OCI-LY7 (cell line): ENCODE data around the gene TBC1D20. TPM values are rescaled to one million over a fixed set of nuclear protein-coding genes. Genes with fewer than 3 reads are reported as not detected.
A peak's percentile ranks its signal among the peaks of the same experiment; 100 is the strongest.

ENCODE experiments used
- BruUV-seq: library from RNA; stranded (reverse); fragments of 400-500 nt; replicated peaks from 2 replicates; lab custom pipeline; 2021; lab: Mats Ljungman, UMichigan
- CTCF ChIA-PET: fragments of 300-600 bp; sonication (Branson Sonifier 250); formaldehyde crosslinking; loops from one replicate; lab custom pipeline; 2022; ENCODE audit warnings: antibody characterized with exemption; ENCODE audit not compliant: unreplicated experiment; lab: Charles Lee
- POLR2A ChIA-PET: fragments of 300-600 bp; sonication (Branson Sonifier 250); formaldehyde crosslinking; loops from one replicate; lab custom pipeline; 2022; ENCODE audit warnings: antibody characterized with exemption; lab: Charles Lee
- DNase-seq: peaks from one replicate; pipeline ENCODE4 v3.0.0-alpha.2; 2015; ENCODE audit warnings: low spot score
- H2AFZ ChIP-seq: fragments of 200-600 bp; sonication (generic), shearing (Covaris generic); 2 replicates; pipeline ENCODE4 v1.6.1; 2014; ENCODE audit warnings: mild to moderate bottlenecking, antibody characterized with exemption, low read length, moderate library complexity
- H3K27ac ChIP-seq: fragments of 200-600 bp; sonication (generic); 2 replicates; pipeline ENCODE4 v1.5.1; 2014; ENCODE audit warnings: mixed run types, low read depth, mild to moderate bottlenecking, moderate library complexity, low read length, inconsistent platforms; ENCODE audit not compliant: poor library complexity, severe bottlenecking
- H3K36me3 ChIP-seq: fragments of 200-600 bp; sonication (generic); 2 replicates; pipeline ENCODE4 v1.6.1; 2014; ENCODE audit warnings: mild to moderate bottlenecking, antibody characterized with exemption, low read length, moderate library complexity, mixed read lengths; ENCODE audit not compliant: insufficient read depth
- H3K4me1 ChIP-seq: fragments of 200-600 bp; sonication (generic); 2 replicates; pipeline ENCODE4 v1.5.1; 2014; ENCODE audit warnings: mild to moderate bottlenecking, low read length; ENCODE audit not compliant: insufficient read depth, poor library complexity, severe bottlenecking
- H3K4me2 ChIP-seq: fragments of 200-600 bp; sonication (generic); 2 replicates; pipeline ENCODE4 v1.6.1; 2014; ENCODE audit warnings: mild to moderate bottlenecking, low read length
- H3K4me3 ChIP-seq: fragments of 200-600 bp; sonication (generic); 2 replicates; pipeline ENCODE4 v1.5.1; 2014; ENCODE audit warnings: mild to moderate bottlenecking, low read depth, low read length; ENCODE audit not compliant: poor library complexity, severe bottlenecking
- H3K79me2 ChIP-seq: fragments of 200-600 bp; sonication (generic); 2 replicates; pipeline ENCODE4 v1.6.1; 2016; ENCODE audit warnings: low read depth, mild to moderate bottlenecking, low read length, moderate library complexity, mixed read lengths; ENCODE audit not compliant: insufficient read depth
- H3K9me2 ChIP-seq: fragments of 200-600 bp; sonication (generic); 2 replicates; pipeline ENCODE4 v1.6.1; 2016; ENCODE audit warnings: mild to moderate bottlenecking, low read length, mixed read lengths; ENCODE audit not compliant: insufficient read depth
- H3K9me3 ChIP-seq: fragments of 200-600 bp; sonication (generic); 2 replicates; pipeline ENCODE4 v1.6.1; 2014; ENCODE audit warnings: mild to moderate bottlenecking, mixed run types, low read length, mixed read lengths
- H4K20me1 ChIP-seq: fragments of 200-600 bp; sonication (generic); 2 replicates; pipeline ENCODE4 v1.6.1; 2014; ENCODE audit warnings: mild to moderate bottlenecking, antibody characterized with exemption, low read length, moderate library complexity, mixed read lengths; ENCODE audit not compliant: insufficient read depth
- EZH2phosphoT487 ChIP-seq: fragments of 200-600 bp; sonication (generic); IDR thresholded peaks from 2 replicates; pipeline ENCODE4 v1.6.1; 2018; ENCODE audit warnings: low read depth, borderline replicate concordance, mild to moderate bottlenecking, mixed run types, antibody characterized with exemption, low read length, moderate library complexity, mixed read lengths
- intact Hi-C: fragments of 100-400 bp; cut with micrococcal nuclease; formaldehyde crosslinking; loops from one replicate; pipeline ENCODE4 v1.10.0; 2022; ENCODE audit not compliant: unreplicated experiment
- total RNA-seq, 2 experiments: library from RNA; depleted of rRNA in 1 of 2; stranded (reverse); fragments of >200 nt in 1 of 2; shearing (Covaris generic) in 1 of 2; gene quantifications; 2 replicates each; pipeline ENCODE4 v1.2.3, GENCODE V29; 2014 to 2022
- TF ChIP-seq, protein P1 (sequence below): fragments of 200-600 bp; sonication (generic); conservative IDR thresholded peaks from 2 replicates; pipeline ENCODE4 v1.5.1; 2014; ENCODE audit warnings: mild to moderate bottlenecking, antibody characterized with exemption, low read length, moderate library complexity, mixed read lengths

The TBC1D20 gene
- total RNA-seq, 2 experiments from 2014 or later: 17.4 to 20.8 TPM

DNA sequence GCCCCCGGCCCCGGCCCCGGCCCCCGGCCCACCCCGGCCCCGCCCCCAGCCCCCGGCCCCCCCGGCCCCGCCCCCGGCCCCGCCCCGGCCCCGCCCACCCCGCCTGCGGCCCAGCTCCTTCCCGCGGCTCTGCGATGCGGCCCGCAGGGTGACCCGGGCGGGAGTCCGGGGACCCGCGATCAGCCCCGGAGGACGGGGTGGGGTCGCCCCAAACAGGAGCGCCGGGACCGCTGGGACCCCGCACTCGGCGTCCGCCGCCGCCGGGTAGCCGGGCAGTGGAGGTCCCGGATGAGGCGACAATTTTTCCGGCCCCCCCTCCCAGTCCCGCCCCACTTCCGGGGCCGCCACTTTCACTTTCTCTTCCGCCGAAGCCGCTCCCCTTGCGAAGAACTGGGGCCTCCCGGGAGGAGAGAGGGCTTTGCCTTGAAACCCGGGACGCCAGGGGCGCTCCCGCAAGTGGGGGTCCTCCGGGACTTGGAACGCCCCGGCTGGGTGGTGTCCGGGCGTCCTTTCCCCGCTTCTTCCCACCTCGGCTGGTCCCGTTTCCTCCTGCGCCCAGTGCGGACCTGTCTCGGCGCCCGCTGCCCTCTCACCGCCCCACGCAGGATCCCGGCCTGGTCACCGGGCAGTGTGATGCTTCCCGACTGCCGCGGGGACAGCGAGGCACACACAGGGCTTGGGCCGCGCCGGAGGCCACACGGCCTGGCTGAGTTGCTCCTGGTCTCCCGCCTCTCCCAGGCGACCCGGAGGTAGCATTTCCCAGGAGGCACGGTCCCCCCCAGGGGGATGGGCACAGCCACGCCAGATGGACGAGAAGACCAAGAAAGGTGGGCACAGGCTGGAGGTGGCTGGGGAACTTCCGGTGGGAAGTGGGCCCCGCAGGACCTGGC, 54.1 kb downstream of the TBC1D20 start, which contains the start of gene RBCK1:
RBCK1 (plus strand) TSS at position 347 of the 890 bp plus-strand sequence; CDS start at position 806, 459 bp downstream.
- Histone ChIP-seq H3K9me3 (peaks cover 9% of the 10 kb centered on the region; the same call in 1 of the 2 replicates), H4K20me1 (no peaks in the 10 kb centered on the region), H3K27ac (peak within 1 kb of the TSS; percentile 84), H3K36me3 (peaks cover 37% of the 10 kb centered on the region), H2AFZ (peak within 1 kb of the TSS; percentile 82), H3K79me2 (peaks cover 27% of the 10 kb centered on the region; the same call in 1 of the 2 replicates), H3K4me3 (peak within 1 kb of the TSS; percentile 95), H3K9me2 (no peaks in the 10 kb centered on the region), H3K4me1 (peaks cover 43% of the 10 kb centered on the region), H3K4me2 (peak within 1 kb of the TSS; percentile 88)
- ChIA-PET POLR2A (interaction anchor here (0.7 to 6.0 kb wide), 5 partner anchors 9 to 84 kb away, joined by 3 to 44 read pairs (median 7); partner anchors contain the start of gene TRIB3), CTCF (interaction anchor here (1.1 to 1.2 kb wide), 2 partner anchors 45 to 47 kb away, joined by 4 to 5 read pairs; no protein-coding TSS in a partner anchor)
- DNase-seq: peak; percentile 90
- TF ChIP-seq, protein P1, sequence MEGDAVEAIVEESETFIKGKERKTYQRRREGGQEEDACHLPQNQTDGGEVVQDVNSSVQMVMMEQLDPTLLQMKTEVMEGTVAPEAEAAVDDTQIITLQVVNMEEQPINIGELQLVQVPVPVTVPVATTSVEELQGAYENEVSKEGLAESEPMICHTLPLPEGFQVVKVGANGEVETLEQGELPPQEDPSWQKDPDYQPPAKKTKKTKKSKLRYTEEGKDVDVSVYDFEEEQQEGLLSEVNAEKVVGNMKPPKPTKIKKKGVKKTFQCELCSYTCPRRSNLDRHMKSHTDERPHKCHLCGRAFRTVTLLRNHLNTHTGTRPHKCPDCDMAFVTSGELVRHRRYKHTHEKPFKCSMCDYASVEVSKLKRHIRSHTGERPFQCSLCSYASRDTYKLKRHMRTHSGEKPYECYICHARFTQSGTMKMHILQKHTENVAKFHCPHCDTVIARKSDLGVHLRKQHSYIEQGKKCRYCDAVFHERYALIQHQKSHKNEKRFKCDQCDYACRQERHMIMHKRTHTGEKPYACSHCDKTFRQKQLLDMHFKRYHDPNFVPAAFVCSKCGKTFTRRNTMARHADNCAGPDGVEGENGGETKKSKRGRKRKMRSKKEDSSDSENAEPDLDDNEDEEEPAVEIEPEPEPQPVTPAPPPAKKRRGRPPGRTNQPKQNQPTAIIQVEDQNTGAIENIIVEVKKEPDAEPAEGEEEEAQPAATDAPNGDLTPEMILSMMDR: no peak
- no peak for TF ChIP-seq EZH2phosphoT487
- no TSS peak for BruUV-seq
- intact Hi-C loops: loop anchor here (1.0 to 2.0 kb wide), 3 partner anchors 27 to 53 kb away; partner anchors contain the start of gene TRIB3

DNA sequence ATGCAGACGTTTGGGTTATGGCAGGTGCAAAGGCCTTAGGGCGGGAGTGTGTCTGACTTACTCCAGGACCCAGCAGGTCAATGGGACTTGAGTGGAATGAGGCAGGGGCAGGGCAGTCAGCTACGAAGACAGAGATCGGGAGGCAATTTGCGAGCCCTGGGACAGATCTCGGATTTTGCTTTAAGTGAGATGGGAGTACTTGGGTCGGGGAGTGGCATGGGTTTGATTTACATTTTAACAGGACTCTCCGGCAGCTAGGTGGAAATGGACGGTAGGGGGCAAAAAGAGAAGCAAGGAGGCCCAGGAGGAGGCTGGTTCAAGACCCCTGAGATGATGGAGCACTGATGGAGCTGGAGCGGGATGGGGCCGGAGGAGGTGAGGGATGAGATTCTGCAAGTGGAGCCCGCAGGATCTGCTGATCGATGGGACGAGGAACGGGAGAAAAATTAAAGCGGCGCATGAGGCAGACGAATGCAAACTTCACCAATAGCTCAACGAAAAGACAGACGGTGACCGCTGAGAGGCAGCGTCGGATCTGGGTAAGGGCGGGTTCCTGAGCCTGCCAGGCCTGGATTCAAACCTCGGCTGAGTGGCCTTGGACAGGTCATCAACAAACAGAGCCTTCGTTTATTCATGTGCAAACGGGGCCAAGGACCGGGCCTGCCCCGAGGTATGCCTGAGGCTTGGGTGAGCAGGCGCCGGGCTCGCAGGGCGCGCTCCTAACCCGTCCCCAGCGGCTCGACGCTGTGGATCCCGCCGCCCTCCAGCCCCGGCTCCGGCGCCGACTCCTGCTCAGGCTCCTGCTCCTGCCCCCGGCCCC, 55.0 kb downstream of the TBC1D20 start:
- H3K4me1 ChIP-seq: peaks cover 51% of the 10 kb centered on the region
- intact Hi-C loops: loop anchor here (2.0 kb wide), 1 partner anchor 27 kb away; the partner anchor contains the start of gene TRIB3
- peak overlapping the region; percentile 69 for H3K4me3 ChIP-seq
- H3K27ac ChIP-seq: peak overlapping the region; percentile 84
- DNase-seq: peak; percentile 85
- peaks cover 11% of the 10 kb centered on the region; the same call in 1 of the 2 replicates for H3K9me3 ChIP-seq
- peak overlapping the region; percentile 87 for H3K4me2 ChIP-seq
- no peaks in the 10 kb centered on the region for H3K9me2 ChIP-seq
- TF ChIP-seq EZH2phosphoT487: no peak
- TF ChIP-seq, protein P1: peak; percentile 77
- CTCF ChIA-PET: interaction anchor here (1.1 to 1.2 kb wide), 2 partner anchors 44 to 47 kb away, joined by 4 to 5 read pairs; no protein-coding TSS in a partner anchor
- POLR2A ChIA-PET: interaction anchor here (0.5 to 6.0 kb wide), 9 partner anchors 8 to 172 kb away, joined by 3 to 44 read pairs (median 3); partner anchors contain the start of gene TRIB3
- BruUV-seq: no TSS peak
- peak overlapping the region; percentile 82 for H2AFZ ChIP-seq
- H4K20me1 ChIP-seq: no peaks in the 10 kb centered on the region
- H3K36me3 ChIP-seq: peaks cover 29% of the 10 kb centered on the region
- H3K79me2 ChIP-seq: peaks cover 27% of the 10 kb centered on the region; the same call in 1 of the 2 replicates
